SK-N-SH treated with all-trans-retinoic acid at 6 μM for 48 hours (cell line): ENCODE measurements around the gene CTBP1.
"Not testable (repeated sequence)": the region's sequence is repeated elsewhere in the genome, so short reads cannot be mapped to it uniquely, and the experiment has no call there.

ENCODE experiments used
- ATAC-seq: fragments of 200-7000 bp; cut with Tn5 transposase; 3 replicates; pipeline ENCODE4 v1.9.1; 2020; ENCODE audit warnings: mild to moderate bottlenecking, moderate library complexity
- ARNTL ChIP-seq: fragments of 450-650 bp; formaldehyde crosslinking; IDR thresholded peaks from 2 replicates; pipeline ENCODE4 v1.5.0; 2020; ENCODE audit warnings: low read depth, mild to moderate bottlenecking, moderate library complexity, borderline replicate concordance
- CSDC2 ChIP-seq: fragments of 250-450 bp; sonication (Bioruptor Pico); IDR thresholded peaks from 2 replicates; pipeline ENCODE4 v1.5.0; 2020; ENCODE audit warnings: mild to moderate bottlenecking, moderate library complexity
- ESRRG ChIP-seq: fragments of 250-450 bp; sonication (Bioruptor Pico); IDR thresholded peaks from 2 replicates; pipeline ENCODE4 v1.6.1; 2021; ENCODE audit warnings: mild to moderate bottlenecking
- ISL1 ChIP-seq: fragments of 250-450 bp; sonication (Bioruptor Pico); IDR thresholded peaks from 2 replicates; pipeline ENCODE4 v2.1.2; 2022; ENCODE audit warnings: mild to moderate bottlenecking, moderate library complexity
- OSR1 ChIP-seq: fragments of 250-450 bp; sonication (Bioruptor Pico); IDR thresholded peaks from 2 replicates; pipeline ENCODE4 v1.8.0; 2022; ENCODE audit warnings: moderate library complexity, mild to moderate bottlenecking, inconsistent platforms
- POU6F1 ChIP-seq: fragments of 250-450 bp; sonication (Bioruptor Pico); IDR thresholded peaks from 2 replicates; pipeline ENCODE4 v1.8.0; 2021; ENCODE audit warnings: low read depth, mild to moderate bottlenecking, moderate library complexity, borderline replicate concordance
- RARB ChIP-seq: fragments of 250-450 bp; sonication (Bioruptor Pico); IDR thresholded peaks from 2 replicates; pipeline ENCODE4 v1.8.0; 2021; ENCODE audit warnings: mild to moderate bottlenecking, moderate library complexity
- SNAI2 ChIP-seq: fragments of 250-450 bp; sonication (Bioruptor Pico); IDR thresholded peaks from 2 replicates; pipeline ENCODE4 v1.5.0; 2020; ENCODE audit warnings: mild to moderate bottlenecking, moderate library complexity
- TOX ChIP-seq: fragments of 250-450 bp; sonication (Bioruptor Pico); IDR thresholded peaks from 2 replicates; pipeline ENCODE4 v1.8.0; 2021; ENCODE audit warnings: mild to moderate bottlenecking, moderate library complexity, borderline replicate concordance
- TSHZ2 ChIP-seq: fragments of 250-450 bp; sonication (Bioruptor Pico); IDR thresholded peaks from 2 replicates; pipeline ENCODE4 v1.5.0; 2020; ENCODE audit warnings: mild to moderate bottlenecking, moderate library complexity
- ZFP3 ChIP-seq: fragments of 250-450 bp; sonication (Bioruptor Pico); IDR thresholded peaks from 2 replicates; pipeline ENCODE4 v1.5.0; 2020; ENCODE audit warnings: mild to moderate bottlenecking, moderate library complexity
- ZNF8 ChIP-seq: fragments of 450-650 bp; formaldehyde crosslinking; IDR thresholded peaks from 2 replicates; pipeline ENCODE4 v1.5.0; 2020; ENCODE audit warnings: mild to moderate bottlenecking, moderate library complexity
- TF ChIP-seq, protein P1 (sequence below): fragments of 250-450 bp; sonication (Bioruptor Pico); IDR thresholded peaks from 2 replicates; pipeline ENCODE4 v1.5.1; 2020; ENCODE audit warnings: low read depth, mild to moderate bottlenecking, moderate library complexity
- TF ChIP-seq, protein P2 (sequence below): fragments of 250-450 bp; sonication (Bioruptor Pico); IDR thresholded peaks from 2 replicates; pipeline ENCODE4 v1.8.0; 2020; ENCODE audit warnings: mild to moderate bottlenecking, moderate library complexity, borderline replicate concordance

CTBP1 gene

GRCh38 chr4:1294424-1294823 is 45.5 kb upstream of the CTBP1 start (continued):
- TF ChIP-seq SNAI2 (CRISPR knock-in tag) (no peak), ESRRG (CRISPR knock-in tag) (no peak), OSR1 (CRISPR knock-in tag) (no peak), RARB (no peak)
- TF ChIP-seq, protein P1, sequence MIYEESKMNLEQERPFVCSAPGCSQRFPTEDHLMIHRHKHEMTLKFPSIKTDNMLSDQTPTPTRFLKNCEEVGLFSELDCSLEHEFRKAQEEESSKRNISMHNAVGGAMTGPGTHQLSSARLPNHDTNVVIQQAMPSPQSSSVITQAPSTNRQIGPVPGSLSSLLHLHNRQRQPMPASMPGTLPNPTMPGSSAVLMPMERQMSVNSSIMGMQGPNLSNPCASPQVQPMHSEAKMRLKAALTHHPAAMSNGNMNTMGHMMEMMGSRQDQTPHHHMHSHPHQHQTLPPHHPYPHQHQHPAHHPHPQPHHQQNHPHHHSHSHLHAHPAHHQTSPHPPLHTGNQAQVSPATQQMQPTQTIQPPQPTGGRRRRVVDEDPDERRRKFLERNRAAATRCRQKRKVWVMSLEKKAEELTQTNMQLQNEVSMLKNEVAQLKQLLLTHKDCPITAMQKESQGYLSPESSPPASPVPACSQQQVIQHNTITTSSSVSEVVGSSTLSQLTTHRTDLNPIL = no peak

GRCh38 chr4:1293991-1294390 is 45.1 kb upstream of the CTBP1 start:
- TF ChIP-seq SNAI2 (CRISPR knock-in tag) = no peak
- TF ChIP-seq, all 23 proteins: peak for 0
- no peak for ATAC-seq

- TF ChIP-seq ZFP3 (CRISPR knock-in tag) = no peak
- TF ChIP-seq ARNTL (CRISPR knock-in tag) = no peak
- TF ChIP-seq OSR1 (CRISPR knock-in tag) = no peak
- no peak for TF ChIP-seq ZNF8 (CRISPR knock-in tag)
- TF ChIP-seq, protein P1 = no peak
- TF ChIP-seq TOX (CRISPR knock-in tag) = no peak
- TF ChIP-seq POU6F1 (CRISPR knock-in tag) = no peak
- no peak for TF ChIP-seq CSDC2 (CRISPR knock-in tag)
- no peak for TF ChIP-seq ISL1 (CRISPR knock-in tag)
- no peak for TF ChIP-seq TSHZ2 (CRISPR knock-in tag)
- no peak for ATAC-seq
Measured at GRCh38 chr4:1293531-1293941, 44.6 kb upstream of the CTBP1 start.

DNA sequence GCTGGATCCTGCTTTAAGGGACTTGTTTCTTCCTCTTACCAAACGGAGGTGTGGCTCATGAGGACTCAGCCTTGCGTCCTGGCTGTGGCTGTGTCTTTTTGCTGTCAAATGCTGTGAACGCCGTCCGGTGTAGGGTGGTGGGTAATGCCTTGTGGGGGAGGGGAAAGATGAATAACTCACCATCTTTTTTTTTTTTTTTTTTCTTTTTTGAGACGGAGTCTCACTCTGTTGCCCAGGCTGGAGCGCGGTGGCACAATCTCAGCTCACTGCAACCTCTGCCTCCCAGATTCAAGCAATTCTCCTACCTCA is 43.7 kb upstream of the CTBP1 start:
- not testable (repeated sequence) for ATAC-seq

DNA sequence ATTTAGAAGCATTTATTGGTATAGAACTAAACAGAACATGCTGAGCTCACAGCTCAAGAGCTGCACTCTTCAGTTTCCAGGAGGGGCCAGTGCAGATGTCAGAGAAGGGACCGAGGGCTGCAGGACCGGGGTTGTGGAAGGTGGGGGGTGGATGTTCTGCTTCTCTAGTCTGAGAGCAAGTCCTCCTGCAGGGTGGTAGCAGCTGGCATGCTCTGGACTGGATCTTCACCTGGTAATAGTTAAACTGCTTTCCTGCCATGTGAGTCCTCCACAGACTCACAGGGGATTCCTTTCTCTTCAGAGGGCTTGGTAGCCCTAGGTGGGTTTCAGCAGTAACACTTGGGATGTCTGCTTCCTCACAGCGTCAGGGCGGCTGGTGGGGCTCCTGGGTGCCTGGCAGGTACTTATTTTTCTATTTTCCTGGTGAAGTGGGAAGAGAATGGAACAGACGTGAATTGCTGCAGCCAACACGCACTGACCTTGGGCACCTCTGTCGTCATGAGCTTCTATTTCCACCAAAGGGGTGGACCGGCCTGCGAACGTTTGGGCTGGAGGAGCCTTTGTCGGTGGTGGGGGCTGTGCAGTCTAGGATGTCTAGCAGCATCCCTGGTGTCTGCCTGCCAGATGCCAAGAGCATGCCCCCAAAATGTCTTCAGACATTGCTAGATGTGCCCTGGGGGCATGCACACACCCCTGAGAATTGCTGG is 43.2 kb upstream of the CTBP1 start:
- ATAC-seq = no peak
- TF ChIP-seq TSHZ2 (CRISPR knock-in tag) = no peak

DNA sequence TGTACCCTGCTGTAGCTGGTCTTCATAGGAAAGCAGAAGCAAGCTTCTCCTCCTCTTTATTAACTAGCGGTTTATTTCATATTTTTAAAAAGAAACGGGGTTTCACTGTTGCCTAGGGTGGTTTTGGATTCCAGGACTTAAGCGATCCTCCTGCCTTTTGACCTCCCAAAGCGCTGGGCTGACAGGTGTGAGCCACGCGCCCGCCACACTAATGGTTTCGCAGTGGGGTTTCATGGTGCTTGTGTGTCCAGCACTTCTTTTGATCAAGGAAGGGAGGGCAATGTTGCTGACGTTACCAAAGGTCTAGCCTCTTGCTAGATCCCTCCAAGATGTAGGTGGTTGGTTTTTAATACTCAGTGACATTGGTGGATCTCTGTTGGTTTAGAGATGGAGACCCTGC is 42.2 kb upstream of the CTBP1 start:
- no peak for ATAC-seq
- TF ChIP-seq, protein P2, sequence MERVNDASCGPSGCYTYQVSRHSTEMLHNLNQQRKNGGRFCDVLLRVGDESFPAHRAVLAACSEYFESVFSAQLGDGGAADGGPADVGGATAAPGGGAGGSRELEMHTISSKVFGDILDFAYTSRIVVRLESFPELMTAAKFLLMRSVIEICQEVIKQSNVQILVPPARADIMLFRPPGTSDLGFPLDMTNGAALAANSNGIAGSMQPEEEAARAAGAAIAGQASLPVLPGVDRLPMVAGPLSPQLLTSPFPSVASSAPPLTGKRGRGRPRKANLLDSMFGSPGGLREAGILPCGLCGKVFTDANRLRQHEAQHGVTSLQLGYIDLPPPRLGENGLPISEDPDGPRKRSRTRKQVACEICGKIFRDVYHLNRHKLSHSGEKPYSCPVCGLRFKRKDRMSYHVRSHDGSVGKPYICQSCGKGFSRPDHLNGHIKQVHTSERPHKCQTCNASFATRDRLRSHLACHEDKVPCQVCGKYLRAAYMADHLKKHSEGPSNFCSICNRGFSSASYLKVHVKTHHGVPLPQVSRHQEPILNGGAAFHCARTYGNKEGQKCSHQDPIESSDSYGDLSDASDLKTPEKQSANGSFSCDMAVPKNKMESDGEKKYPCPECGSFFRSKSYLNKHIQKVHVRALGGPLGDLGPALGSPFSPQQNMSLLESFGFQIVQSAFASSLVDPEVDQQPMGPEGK (CRISPR knock-in tag) = no peak
- no peak for TF ChIP-seq ISL1 (CRISPR knock-in tag)
- TF ChIP-seq ESRRG (CRISPR knock-in tag) = no peak
- TF ChIP-seq ARNTL (CRISPR knock-in tag) = no peak
